ENCODE measurements around the gene CPN2. TPM values are rescaled to one million over a fixed set of nuclear protein-coding genes. Genes with fewer than 3 reads are reported as not detected.

Gene CPN2
- total and polyA plus RNA-seq, 2 of the 13 experiments (the other 11 are each of a cell fraction or from before 2014, with no cell fraction given): 26.7 to 27.7 TPM

DNA sequence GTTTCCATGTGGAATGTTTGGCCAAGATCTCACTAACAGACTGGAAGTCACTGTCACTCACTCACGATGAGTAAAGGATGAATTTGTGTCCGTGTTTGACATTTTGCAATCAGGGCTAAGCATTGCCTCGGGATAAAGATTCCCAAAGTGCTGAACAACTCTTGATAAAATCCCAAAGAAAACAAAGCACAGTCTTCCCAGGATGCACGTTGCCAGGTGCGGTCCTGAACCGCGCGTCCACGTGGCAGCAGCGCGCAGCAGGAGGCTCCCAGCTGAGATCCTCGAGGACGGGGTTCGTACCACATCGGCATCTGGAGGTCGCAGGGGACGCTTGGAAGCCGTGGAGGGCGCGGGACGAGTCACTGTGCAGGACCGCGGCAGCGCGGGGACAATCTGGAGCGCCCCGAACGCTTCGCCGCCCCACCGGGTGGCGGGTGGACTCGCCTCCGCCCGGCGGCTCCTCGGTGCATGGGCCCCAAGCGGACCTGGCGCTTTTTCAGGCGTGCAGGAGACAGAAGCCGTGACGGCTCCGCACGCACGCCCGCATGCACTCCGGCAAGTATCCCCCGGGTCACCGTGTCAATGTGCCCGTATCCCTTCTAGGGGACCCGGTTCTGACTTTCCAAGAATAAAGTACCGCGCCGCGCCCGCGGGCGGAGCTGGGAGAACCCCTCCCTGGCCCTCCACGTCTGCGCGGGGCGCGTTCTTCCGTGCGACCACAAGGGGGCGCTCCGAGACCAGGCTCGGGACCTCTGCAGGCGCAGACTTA is 17.7 kb downstream of the CPN2 start (continued):
- TF ChIP-seq ZBTB25 (CRISPR knock-in tag; IDR thresholded peaks at IDR 0.05): peak; percentile 37; the same call in 1 of the 2 replicates
- TF ChIP-seq, protein P1, sequence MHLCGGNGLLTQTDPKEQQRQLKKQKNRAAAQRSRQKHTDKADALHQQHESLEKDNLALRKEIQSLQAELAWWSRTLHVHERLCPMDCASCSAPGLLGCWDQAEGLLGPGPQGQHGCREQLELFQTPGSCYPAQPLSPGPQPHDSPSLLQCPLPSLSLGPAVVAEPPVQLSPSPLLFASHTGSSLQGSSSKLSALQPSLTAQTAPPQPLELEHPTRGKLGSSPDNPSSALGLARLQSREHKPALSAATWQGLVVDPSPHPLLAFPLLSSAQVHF (CRISPR knock-in tag; IDR thresholded peaks at IDR 0.05): peak; percentile 93
- TF ChIP-seq ZNF335 (CRISPR knock-in tag; IDR thresholded peaks at IDR 0.05): no peak
- peak; percentile 89 for TF ChIP-seq ATF7-NPFF (CRISPR knock-in tag; IDR thresholded peaks at IDR 0.05; ENCODE audit: low read depth)
- peak; percentile 99 for TF ChIP-seq CTCF (CRISPR knock-in tag; IDR thresholded peaks at IDR 0.05)
- no peak for TF ChIP-seq HCFC1 (IDR thresholded peaks at IDR 0.05; ENCODE audit: low read depth, low read length)
- 0 out of 2 replicates have a peak, but pooled peaks have one; percentile 10 for TF ChIP-seq MAF1 (CRISPR knock-in tag; IDR thresholded peaks at IDR 0.05; ENCODE audit: borderline replicate concordance)
- peak; percentile 98; the same call in 1 of the 2 replicates for TF ChIP-seq ZNF547 (CRISPR knock-in tag; IDR thresholded peaks at IDR 0.05)
- peak; percentile 48; the same call in 1 of the 2 replicates for TF ChIP-seq SMAD1 (CRISPR knock-in tag; IDR thresholded peaks at IDR 0.05; ENCODE audit: borderline replicate concordance, low read depth)
- TF ChIP-seq, protein P2, sequence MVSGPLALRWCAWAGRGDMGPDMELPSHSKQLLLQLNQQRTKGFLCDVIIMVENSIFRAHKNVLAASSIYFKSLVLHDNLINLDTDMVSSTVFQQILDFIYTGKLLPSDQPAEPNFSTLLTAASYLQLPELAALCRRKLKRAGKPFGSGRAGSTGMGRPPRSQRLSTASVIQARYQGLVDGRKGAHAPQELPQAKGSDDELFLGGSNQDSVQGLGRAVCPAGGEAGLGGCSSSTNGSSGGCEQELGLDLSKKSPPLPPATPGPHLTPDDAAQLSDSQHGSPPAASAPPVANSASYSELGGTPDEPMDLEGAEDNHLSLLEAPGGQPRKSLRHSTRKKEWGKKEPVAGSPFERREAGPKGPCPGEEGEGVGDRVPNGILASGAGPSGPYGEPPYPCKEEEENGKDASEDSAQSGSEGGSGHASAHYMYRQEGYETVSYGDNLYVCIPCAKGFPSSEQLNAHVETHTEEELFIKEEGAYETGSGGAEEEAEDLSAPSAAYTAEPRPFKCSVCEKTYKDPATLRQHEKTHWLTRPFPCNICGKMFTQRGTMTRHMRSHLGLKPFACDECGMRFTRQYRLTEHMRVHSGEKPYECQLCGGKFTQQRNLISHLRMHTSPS (CRISPR knock-in tag; IDR thresholded peaks at IDR 0.05; ENCODE audit: low read depth): no peak
- peak; percentile 48; the same call in 1 of the 2 replicates for TF ChIP-seq MAZ (IDR thresholded peaks at IDR 0.05; ENCODE audit: borderline replicate concordance, low read depth, low read length)
- peak; percentile 56; the same call in 1 of the 2 replicates for TF ChIP-seq MAZ (CRISPR knock-in tag; IDR thresholded peaks at IDR 0.05; ENCODE audit: low read depth)
- TF ChIP-seq KLF15 (CRISPR knock-in tag; IDR thresholded peaks at IDR 0.05; ENCODE audit: borderline replicate concordance): peak; percentile 53; the same call in 1 of the 2 replicates
- TF ChIP-seq, protein P3, sequence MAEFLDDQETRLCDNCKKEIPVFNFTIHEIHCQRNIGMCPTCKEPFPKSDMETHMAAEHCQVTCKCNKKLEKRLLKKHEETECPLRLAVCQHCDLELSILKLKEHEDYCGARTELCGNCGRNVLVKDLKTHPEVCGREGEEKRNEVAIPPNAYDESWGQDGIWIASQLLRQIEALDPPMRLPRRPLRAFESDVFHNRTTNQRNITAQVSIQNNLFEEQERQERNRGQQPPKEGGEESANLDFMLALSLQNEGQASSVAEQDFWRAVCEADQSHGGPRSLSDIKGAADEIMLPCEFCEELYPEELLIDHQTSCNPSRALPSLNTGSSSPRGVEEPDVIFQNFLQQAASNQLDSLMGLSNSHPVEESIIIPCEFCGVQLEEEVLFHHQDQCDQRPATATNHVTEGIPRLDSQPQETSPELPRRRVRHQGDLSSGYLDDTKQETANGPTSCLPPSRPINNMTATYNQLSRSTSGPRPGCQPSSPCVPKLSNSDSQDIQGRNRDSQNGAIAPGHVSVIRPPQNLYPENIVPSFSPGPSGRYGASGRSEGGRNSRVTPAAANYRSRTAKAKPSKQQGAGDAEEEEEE (CRISPR knock-in tag; IDR thresholded peaks at IDR 0.05; ENCODE audit: borderline replicate concordance): no peak
- TF ChIP-seq MYC (CRISPR knock-in tag; IDR thresholded peaks at IDR 0.05; ENCODE audit: borderline replicate concordance): peak; percentile 98
- peak; percentile 21; the same call in 1 of the 2 replicates for TF ChIP-seq KAT7 (CRISPR knock-in tag; IDR thresholded peaks at IDR 0.05; ENCODE audit: borderline replicate concordance)
- TF ChIP-seq MED1 (CRISPR knock-in tag; IDR thresholded peaks at IDR 0.05): no peak
- TF ChIP-seq ZNF550 (CRISPR knock-in tag; IDR thresholded peaks at IDR 0.05; ENCODE audit: borderline replicate concordance): peak; percentile 91; the same call in 1 of the 2 replicates
- peak; percentile 59; the same call in 1 of the 2 replicates for TF ChIP-seq ZSCAN9 (CRISPR knock-in tag; IDR thresholded peaks at IDR 0.05; ENCODE audit: borderline replicate concordance)
- TF ChIP-seq IRX3 (CRISPR knock-in tag; IDR thresholded peaks at IDR 0.05; ENCODE audit: borderline replicate concordance, low read depth): peak; percentile 62; the same call in 1 of the 2 replicates
- no peak for TF ChIP-seq PCBP2 (optimal IDR thresholded peaks at IDR 0.05; ENCODE audit: low read depth, low read length, poor library complexity, severe bottlenecking)
